ENCODE data around the gene KRT84.
"Not testable (repeated sequence)": the region's sequence is repeated elsewhere in the genome, so short reads cannot be mapped to it uniquely, and the experiment has no call there.

KRT84 gene

DNA sequence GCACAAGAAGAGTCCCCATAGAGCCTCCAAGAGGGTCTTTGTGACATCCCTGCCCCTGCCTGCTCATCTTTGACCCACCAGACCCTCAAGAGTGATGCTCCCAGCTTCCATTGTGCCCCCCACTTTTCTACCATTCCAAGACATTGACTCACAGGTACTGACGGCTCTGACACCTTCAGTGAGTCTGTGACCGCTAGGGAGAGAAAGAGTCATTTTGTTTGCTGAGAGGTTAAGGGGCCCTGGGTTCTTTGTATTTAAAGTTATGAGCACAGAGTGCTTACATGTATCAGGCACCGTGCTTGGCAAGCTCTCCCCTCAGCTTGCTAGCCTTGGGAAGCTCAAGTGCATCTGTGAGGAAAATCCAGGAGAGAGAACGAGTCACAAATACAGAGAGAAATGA is 27.8 kb upstream of the KRT84 start:
- no peak for DNase-seq (ENCODE audit: low read depth, low spot score)

DNA sequence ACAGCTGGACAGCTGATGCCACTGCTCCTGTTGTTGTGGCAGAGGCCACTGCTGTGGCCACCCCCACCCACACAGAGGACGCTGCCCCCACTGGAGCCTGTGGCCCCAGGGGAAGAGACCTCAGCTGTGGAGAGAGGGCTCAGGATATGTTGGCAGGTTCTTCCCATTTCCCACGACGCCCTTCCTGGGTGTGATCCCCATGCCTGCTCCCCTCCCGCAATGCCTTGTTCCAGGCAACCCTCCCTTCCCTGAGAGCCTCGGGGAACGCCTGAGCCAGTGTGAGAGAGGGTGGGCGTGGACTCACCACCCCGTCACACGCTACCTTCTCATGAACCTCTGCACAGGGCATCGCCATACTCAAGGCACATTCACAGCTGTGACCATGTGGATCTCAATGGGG is 26.4 kb upstream of the KRT84 start:
- no peak for DNase-seq (ENCODE audit: low read depth, low spot score)

DNA sequence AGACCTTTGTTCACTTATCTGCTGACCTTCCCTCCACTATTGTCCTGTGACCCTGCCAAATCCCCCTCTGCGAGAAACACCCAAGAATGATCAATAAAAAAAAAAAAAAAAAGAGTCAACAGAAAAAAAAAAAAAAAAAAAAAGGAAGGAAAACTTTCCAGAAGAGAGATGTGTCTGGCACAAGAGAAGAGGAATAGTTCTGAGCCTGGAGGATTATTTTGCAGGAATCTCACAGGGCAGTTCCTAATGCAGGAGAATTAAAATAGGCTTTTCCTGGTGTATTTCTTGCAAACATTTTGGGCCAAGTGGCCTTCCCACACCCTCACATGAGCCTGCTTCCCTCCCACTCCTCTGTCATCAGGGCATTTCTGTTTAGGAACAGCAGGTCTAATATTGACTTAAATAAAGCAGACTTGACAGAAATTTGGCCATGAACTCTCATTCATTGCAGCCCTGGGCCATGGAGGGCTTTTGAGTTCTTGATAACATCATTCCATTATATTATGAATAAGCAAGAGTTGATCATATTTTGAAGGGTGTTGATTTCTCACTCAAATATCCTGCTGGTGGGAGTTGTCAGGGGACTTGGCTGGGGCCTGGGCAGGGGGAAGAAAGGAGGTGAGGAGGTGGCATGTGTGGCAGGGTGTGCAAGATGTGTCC is 25.3 kb upstream of the KRT84 start:
- not testable (repeated sequence) for DNase-seq (ENCODE audit: low read depth, low spot score)

DNA sequence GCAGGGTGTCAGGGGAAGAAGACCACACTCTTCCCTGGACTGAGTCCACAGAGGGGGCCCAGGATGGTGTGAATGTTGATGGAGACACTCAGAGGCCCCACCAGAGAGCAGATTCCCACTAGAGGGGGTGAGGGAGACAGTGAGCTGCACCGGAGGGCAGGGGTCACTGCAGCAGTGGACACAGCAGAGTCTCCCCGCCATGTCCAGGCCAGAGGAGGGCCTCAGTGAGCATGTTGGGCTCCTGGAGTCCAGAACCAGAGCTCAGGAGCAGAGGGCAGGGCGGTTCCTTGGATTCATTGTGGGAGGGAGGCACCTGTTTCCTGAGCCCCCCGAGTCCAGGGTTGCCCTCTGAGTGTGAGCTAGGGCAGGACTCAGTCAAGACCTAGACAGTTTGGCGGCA is 22.5 kb upstream of the KRT84 start:
- DNase-seq (ENCODE audit: low read depth, low spot score), result no peak

DNA sequence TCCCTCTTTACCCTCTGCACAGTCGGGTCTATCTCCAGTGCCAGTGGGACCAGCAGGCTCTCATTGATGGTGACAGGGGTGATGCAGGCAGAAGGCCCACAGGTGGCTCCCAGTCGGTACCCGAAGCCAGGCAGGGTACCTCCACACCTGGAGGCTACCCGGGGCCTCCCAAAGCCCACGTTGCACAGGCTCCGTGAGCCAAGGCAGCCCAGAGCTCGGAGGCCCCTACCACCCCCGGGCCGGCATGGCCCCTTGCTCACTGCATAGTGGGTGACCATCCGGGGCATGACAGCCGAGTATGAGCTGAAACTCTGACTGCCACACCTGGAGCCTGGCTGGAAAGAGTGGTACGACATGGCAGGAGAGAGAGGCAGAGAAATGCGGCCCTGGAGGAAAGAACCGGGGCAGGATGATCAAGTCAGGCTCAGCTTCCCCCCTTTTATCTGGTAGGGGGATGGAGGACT is 20.5 kb upstream of the KRT84 start, which contains the start of gene KRT82:
TSS of gene KRT82 (minus strand) at position 414 of the 464 bp plus-strand sequence. CDS start at position 356, 58 bp downstream.
- no peak for DNase-seq (ENCODE audit: low read depth, low spot score)

GRCh38 chr12:52404951-52405350 is 19.5 kb upstream of the KRT84 start:
- DNase-seq (ENCODE audit: low read depth, low spot score), result no peak

GRCh38 chr12:52403561-52403960 is 18.1 kb upstream of the KRT84 start:
- no peak for DNase-seq (ENCODE audit: low read depth, low spot score)

- no peak for DNase-seq (ENCODE audit: low read depth, low spot score)
Measured at GRCh38 chr12:52402873-52403540, 17.6 kb upstream of the KRT84 start.

DNA sequence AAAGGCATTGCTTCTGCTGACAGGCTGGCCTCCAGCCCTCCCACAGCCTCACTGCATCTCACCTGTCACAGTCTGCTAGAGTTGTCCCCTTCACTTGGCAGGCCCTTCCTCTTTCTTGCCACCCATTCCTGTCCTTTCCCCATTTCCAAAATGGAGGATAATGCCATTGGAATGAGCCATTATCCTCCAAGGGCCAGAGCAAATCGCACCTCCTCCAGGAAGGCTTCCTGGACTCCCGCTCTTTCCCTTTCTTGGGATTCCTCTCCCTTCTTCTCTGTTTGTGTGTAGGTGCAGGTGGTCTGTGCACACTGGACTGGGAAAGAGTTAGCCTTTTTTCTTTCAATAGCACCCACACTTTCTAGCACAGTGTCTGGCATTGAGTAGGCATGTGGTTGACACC is 16.9 kb upstream of the KRT84 start:
- DNase-seq (ENCODE audit: low read depth, low spot score), result no peak

GRCh38 chr12:52401926-52402325 is 16.5 kb upstream of the KRT84 start:
- no peak for DNase-seq (ENCODE audit: low read depth, low spot score)

DNA sequence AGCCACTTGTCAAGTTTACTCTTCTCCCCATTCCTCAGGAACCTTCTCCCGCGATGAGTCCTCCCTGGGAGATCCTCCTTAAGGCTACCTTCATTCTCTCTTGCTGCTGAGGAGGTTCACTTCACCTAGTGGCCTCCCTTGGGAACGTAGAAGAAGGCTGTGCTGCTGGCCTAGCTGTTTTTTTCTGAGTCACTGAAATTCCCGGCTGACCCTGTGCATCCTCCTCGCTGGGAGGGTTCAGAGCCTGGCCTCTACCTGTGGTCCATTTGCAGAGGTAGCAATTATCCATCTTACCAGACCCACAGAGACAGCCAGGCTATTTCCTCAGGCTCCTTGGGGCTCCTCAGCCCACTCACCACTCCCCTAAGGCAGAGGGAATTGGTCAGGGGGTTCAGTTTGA is 16.1 kb upstream of the KRT84 start:
- DNase-seq (ENCODE audit: low read depth, low spot score), result no peak

GRCh38 chr12:52400906-52401305 is 15.5 kb upstream of the KRT84 start:
- no peak for DNase-seq (ENCODE audit: low read depth, low spot score)

DNA sequence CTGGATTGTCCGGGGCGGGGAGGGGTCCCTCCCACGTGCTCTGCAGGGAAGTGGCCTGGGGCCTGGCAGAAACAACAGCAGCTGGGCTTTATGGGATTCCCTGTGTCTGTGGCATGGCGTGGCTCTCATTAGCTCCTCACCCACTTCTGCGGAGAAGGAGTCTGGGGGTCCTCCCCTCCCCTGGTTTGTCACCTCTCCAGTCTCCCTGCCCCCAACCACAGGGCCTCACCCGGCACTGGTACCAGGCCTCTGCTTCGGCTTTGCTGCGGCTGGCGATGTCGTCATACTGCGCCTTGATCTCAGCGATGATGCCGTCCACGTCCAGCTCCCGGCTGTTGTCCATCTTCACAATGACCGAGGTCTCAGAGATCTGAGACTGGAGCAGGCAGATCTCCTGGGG is 14.3 kb upstream of the KRT84 start:
- no peak for DNase-seq (ENCODE audit: low read depth, low spot score)

GRCh38 chr12:52398176-52398575 is 12.7 kb upstream of the KRT84 start:
- DNase-seq (ENCODE audit: low read depth, low spot score), result no peak

DNA sequence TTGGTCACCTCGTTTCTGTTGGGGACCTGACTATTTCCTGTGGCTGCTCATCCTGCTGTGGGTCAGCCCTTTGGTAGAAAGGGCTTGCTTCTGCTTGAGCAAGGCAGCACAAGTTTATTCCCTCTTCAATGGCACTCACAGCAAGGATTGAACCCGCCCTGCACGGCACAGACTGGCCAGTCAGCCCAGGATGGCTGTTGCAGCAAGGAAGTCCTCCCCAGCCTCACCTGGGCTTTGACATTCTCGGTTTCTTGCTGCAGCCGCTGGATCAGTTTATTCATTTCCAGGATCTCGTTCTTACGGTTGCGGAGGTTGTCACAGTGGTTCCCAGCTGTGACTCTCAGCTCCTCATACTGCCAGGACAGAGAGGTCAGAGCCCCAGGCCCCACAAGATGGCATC is 11.2 kb upstream of the KRT84 start:
- DNase-seq (ENCODE audit: low read depth, low spot score), result no peak

DNA sequence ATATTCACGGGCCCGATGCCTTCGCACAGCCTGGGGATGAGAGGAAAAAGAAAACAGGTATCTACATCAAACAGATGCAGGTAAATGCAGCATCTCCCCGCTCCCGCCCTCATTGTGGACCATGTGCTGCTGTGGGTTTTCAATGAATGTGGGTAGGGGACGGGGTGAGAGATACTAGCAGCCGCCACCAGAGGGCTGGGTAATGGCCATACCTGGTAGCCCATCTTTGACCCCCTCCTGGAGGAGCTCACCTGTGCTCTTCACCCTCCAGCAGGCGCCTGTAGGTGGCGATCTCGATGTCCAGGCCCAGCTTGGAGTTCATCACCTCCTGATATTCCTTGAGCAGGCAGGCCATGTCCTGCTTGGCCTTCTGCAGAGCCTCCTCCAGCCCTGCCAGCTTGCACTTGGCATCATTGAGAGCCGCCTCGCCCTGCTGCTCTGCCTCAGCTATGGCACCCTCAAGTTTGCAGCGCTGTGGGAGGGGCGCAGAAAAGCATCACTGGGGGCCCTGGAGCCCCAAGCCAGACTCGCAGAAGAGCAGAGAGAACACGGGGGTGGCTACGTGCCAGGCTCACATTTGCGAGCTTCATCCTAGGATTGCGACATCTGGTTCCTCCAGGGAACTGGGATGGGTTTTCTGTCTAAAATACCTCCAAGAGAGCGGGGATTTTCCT is 10.4 kb upstream of the KRT84 start:
- no peak for DNase-seq (ENCODE audit: low read depth, low spot score)

DNA sequence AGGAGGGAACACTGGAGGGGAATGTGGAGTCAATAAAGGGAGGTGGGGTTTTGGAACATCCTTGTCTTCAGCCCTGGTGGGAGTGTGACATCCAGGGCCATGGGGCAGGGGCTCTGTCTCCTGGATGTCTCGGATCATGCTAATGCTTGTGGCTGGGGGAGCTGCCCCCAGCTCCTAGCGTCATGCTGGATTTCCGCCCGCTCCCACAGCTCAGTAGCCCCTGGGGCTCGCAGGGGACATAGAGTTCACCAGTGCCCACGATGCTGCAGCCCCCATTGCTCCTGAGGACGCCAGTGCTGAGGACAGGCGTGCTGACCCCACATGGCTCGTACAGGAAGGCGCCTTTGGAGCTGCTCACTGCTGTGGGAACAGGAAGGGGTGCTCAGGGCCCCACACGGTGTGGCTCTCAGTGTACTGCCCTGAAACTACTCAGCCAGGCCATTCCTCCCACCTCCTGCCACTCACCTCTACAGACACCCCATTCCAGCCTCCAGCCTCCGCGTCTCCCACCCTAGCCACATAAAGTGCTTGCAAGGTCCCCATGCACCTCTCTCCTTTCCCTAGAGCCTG is 9.5 kb upstream of the KRT84 start:
- no peak for DNase-seq (ENCODE audit: low read depth, low spot score)

GRCh38 chr12:52392465-52393007 is 7.1 kb upstream of the KRT84 start:
- no peak for DNase-seq (ENCODE audit: low read depth, low spot score)

- no peak for DNase-seq (ENCODE audit: low read depth, low spot score)
Measured at GRCh38 chr12:52391618-52392002, 6.2 kb upstream of the KRT84 start.

- no peak for DNase-seq (ENCODE audit: low read depth, low spot score)
Measured at GRCh38 chr12:52390739-52391617, 5.5 kb upstream of the KRT84 start.
